ENCODE results near the gene TEKT5. TPM values are rescaled to one million over a fixed set of nuclear protein-coding genes. Genes with fewer than 3 reads are reported as not detected.

The TEKT5 gene
- total RNA-seq, 2 donors from 2014 or later: 0.31 TPM; not detected in 1

DNA sequence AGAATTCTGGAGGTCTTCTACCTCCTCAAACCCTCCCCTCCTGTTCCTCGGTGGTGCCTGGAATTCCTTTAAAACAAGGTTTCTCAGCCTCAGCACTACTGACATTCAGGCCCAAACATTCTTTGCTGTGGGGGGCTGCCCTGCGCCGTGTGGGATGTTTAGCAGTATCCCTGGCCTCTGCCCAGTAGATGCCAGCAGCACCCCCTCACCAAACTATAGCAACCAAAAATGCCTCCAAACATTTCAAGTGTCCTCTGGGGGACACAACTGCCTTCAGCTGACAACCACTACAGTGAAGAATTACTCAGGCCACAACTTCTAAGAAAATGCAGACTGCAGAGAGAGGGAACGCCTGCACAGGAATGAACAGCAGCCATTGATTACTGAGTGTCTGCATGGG, 28.4 kb downstream of the TEKT5 start:
- Histone ChIP-seq H3K36me3 (ENCODE audit: control insufficient read depth, insufficient read depth, low read length) (no peaks in the 10 kb centered on the region), H3K9ac (ENCODE audit: extremely low read depth, low read length, poor library complexity, severe bottlenecking) (no peak overlapping the region), H3K9me3 (ENCODE audit: control insufficient read depth, low read length) (no peaks in the 10 kb centered on the region), H3K27ac (ENCODE audit: low read depth, low read length) (no peak overlapping the region), H3K27me3 (ENCODE audit: control insufficient read depth, insufficient read depth, low read length, poor library complexity, severe bottlenecking) (no peaks in the 10 kb centered on the region), H3K4me3 (ENCODE audit: low read length) (no peak overlapping the region), H3K4me1 (ENCODE audit: control insufficient read depth, insufficient read depth, low read length) (no peaks in the 10 kb centered on the region)
- Mint-ChIP-seq H3K36me3 (ENCODE audit: low read depth) (no peaks in the 10 kb centered on the region), H3K27ac (no peak overlapping the region), H3K27me3 (ENCODE audit: insufficient read depth) (peaks cover 2% of the 10 kb centered on the region), H3K4me1 (peaks cover 2% of the 10 kb centered on the region), H3K9me3 (peaks cover 14% of the 10 kb centered on the region), H3K4me3 (no peak overlapping the region)
- TF ChIP-seq, protein P1, sequence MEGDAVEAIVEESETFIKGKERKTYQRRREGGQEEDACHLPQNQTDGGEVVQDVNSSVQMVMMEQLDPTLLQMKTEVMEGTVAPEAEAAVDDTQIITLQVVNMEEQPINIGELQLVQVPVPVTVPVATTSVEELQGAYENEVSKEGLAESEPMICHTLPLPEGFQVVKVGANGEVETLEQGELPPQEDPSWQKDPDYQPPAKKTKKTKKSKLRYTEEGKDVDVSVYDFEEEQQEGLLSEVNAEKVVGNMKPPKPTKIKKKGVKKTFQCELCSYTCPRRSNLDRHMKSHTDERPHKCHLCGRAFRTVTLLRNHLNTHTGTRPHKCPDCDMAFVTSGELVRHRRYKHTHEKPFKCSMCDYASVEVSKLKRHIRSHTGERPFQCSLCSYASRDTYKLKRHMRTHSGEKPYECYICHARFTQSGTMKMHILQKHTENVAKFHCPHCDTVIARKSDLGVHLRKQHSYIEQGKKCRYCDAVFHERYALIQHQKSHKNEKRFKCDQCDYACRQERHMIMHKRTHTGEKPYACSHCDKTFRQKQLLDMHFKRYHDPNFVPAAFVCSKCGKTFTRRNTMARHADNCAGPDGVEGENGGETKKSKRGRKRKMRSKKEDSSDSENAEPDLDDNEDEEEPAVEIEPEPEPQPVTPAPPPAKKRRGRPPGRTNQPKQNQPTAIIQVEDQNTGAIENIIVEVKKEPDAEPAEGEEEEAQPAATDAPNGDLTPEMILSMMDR (conservative IDR thresholded peaks at IDR 0.05): no peak
- no peak for DNase-seq
- 96% methylated on average over 4 of the region's 4 CpGs for WGBS, 2 experiments (ENCODE audit: insufficient coverage in 1 of 2, insufficient read length in 1 of 2)

DNA sequence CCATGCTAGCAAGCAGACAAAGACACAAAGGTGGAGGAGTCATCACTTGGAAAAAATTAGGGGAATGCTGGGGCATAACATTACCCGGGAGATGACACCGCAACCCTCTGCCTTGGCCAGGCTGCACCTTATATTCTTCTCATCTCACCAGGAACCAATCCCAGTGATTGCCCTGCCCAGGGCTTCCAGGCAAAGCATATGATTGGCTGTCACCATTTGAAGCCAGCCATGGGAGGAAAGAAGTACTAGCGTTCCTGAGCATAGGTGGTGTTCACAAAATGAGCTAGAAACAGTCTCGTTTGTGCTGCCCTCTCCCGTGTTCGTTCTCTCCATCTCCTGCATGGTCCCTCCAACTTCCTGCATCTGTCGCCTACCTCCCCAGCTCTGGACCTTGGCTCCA, 29.6 kb downstream of the TEKT5 start:
- H3K27me3 Mint-ChIP-seq (ENCODE audit: insufficient read depth): peaks cover 2% of the 10 kb centered on the region
- no peak overlapping the region for H3K27ac Mint-ChIP-seq
- no peak for DNase-seq
- Histone ChIP-seq H3K9ac (ENCODE audit: extremely low read depth, low read length, poor library complexity, severe bottlenecking) (no peak overlapping the region), H3K27ac (ENCODE audit: low read depth, low read length) (no peak overlapping the region), H3K4me3 (ENCODE audit: low read length) (no peak overlapping the region), H3K36me3 (ENCODE audit: control insufficient read depth, insufficient read depth, low read length) (no peaks in the 10 kb centered on the region), H3K27me3 (ENCODE audit: control insufficient read depth, insufficient read depth, low read length, poor library complexity, severe bottlenecking) (no peaks in the 10 kb centered on the region), H3K4me1 (ENCODE audit: control insufficient read depth, insufficient read depth, low read length) (no peaks in the 10 kb centered on the region), H3K9me3 (ENCODE audit: control insufficient read depth, low read length) (no peaks in the 10 kb centered on the region)
- no peak overlapping the region for H3K4me3 Mint-ChIP-seq
- H3K36me3 Mint-ChIP-seq (ENCODE audit: low read depth): no peaks in the 10 kb centered on the region
- 77 to 80% methylated on average over 5 to 7 of the region's 7 CpGs for WGBS, 2 experiments (ENCODE audit: insufficient coverage in 1 of 2, insufficient read length in 1 of 2)
- H3K9me3 Mint-ChIP-seq: peaks cover 14% of the 10 kb centered on the region
- H3K4me1 Mint-ChIP-seq: peaks cover 2% of the 10 kb centered on the region
- TF ChIP-seq, protein P1 (conservative IDR thresholded peaks at IDR 0.05): no peak

DNA sequence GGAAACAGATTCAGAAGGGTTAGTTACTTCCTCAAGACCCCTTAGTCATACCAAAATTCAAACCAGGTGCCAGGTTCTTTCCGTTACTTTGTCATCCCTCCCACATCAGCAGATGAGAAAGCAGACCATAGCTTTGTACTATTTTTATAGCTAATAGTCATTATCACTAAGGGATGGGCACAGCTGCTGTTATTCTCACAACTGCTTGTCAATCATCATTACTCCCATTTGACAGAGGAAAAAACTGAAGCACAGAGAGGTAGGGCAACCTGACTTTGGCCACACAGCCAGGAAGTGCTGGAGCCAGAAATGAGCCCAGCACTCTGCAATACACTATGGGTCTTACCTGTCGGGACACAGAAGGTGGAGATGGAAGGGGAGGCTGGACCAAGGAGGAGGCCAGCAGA, 30.0 kb downstream of the TEKT5 start:
- Mint-ChIP-seq H3K9me3 (peaks cover 14% of the 10 kb centered on the region), H3K4me1 (peaks cover 2% of the 10 kb centered on the region), H3K27ac (no peak overlapping the region), H3K4me3 (no peak overlapping the region), H3K27me3 (ENCODE audit: insufficient read depth) (peaks cover 2% of the 10 kb centered on the region), H3K36me3 (ENCODE audit: low read depth) (no peaks in the 10 kb centered on the region)
- 94 to 96% methylated on average over 2 of the region's 2 CpGs for WGBS, 2 experiments (ENCODE audit: insufficient coverage in 1 of 2, insufficient read length in 1 of 2)
- TF ChIP-seq, protein P1 (conservative IDR thresholded peaks at IDR 0.05): no peak
- no peak for DNase-seq
- Histone ChIP-seq H3K4me3 (ENCODE audit: low read length) (no peak overlapping the region), H3K9ac (ENCODE audit: extremely low read depth, low read length, poor library complexity, severe bottlenecking) (no peak overlapping the region), H3K27me3 (ENCODE audit: control insufficient read depth, insufficient read depth, low read length, poor library complexity, severe bottlenecking) (no peaks in the 10 kb centered on the region), H3K9me3 (ENCODE audit: control insufficient read depth, low read length) (no peaks in the 10 kb centered on the region), H3K27ac (ENCODE audit: low read depth, low read length) (no peak overlapping the region), H3K36me3 (ENCODE audit: control insufficient read depth, insufficient read depth, low read length) (no peaks in the 10 kb centered on the region), H3K4me1 (ENCODE audit: control insufficient read depth, insufficient read depth, low read length) (no peaks in the 10 kb centered on the region)

All from endodermal cell (in vitro differentiated cells).